K562 (cell line): ENCODE results near the gene PPP2R3C.
"Not testable (repeated sequence)": the region's sequence is repeated elsewhere in the genome, so short reads cannot be mapped to it uniquely, and the experiment has no call there.

ENCODE experiments used
- BHLHE40 ChIP-seq: IDR thresholded peaks from 2 replicates; pipeline ENCODE4 v1.6.1; 2011; ENCODE audit warnings: low read length, improper control_type of control experiment
- FOXM1 ChIP-seq, 2 experiments: fragments of 450-650 bp in 1 of 2; sonication (generic) in 1 of 2; formaldehyde crosslinking in 1 of 2; IDR thresholded peaks; 2 replicates each; pipeline versions ENCODE4 v1.6.1 to v1.9.0; 2017 to 2022; ENCODE audit warnings: low read depth in 2 of 2, mild to moderate bottlenecking in 2 of 2, missing genetic modification reagents in 1 of 2, moderate library complexity in 1 of 2
- MYC ChIP-seq, 2 experiments: fragments of 250-450 bp in 1 of 2; sonication (Bioruptor Pico) in 1 of 2; IDR thresholded peaks; 2 replicates each; pipeline versions ENCODE4 v1.5.1 to v1.6.1; 2012 to 2021; ENCODE audit warnings: low read depth in 2 of 2, borderline replicate concordance in 1 of 2, improper control_type of control experiment in 1 of 2, low read length in 1 of 2, mild to moderate bottlenecking in 1 of 2, moderate library complexity in 1 of 2
- NFE2 ChIP-seq: IDR thresholded peaks from 2 replicates; pipeline ENCODE4 v1.6.1; 2014; ENCODE audit warnings: antibody characterized with exemption, low read depth
- POLR2A ChIP-seq: fragments of 450-650 bp; conservative IDR thresholded peaks from 2 replicates; pipeline ENCODE4 v1.6.1; 2016
- SLC30A9 ChIP-seq: fragments of 250-450 bp; sonication (Bioruptor Pico); IDR thresholded peaks from 2 replicates; pipeline ENCODE4 v1.8.0; 2022; ENCODE audit warnings: mild to moderate bottlenecking, moderate library complexity
- SPI1 ChIP-seq: IDR thresholded peaks from 2 replicates; pipeline ENCODE4 v1.6.1; 2011; ENCODE audit warnings: low read depth, low read length, control low read depth, borderline replicate concordance
- TF ChIP-seq, protein P1 (sequence below): fragments of 450-650 bp; formaldehyde crosslinking; IDR thresholded peaks from 2 replicates; pipeline ENCODE4 v1.4.0; 2020; ENCODE audit warnings: mild to moderate bottlenecking, moderate library complexity
- TF ChIP-seq, protein P2 (sequence below): sonication (generic); formaldehyde crosslinking; IDR thresholded peaks from 2 replicates; pipeline ENCODE4 v1.9.0; 2022; ENCODE audit warnings: mild to moderate bottlenecking, missing genetic modification reagents
- TF ChIP-seq, protein P3 (sequence below): fragments of 450-650 bp; IDR thresholded peaks from 2 replicates; pipeline ENCODE4 v1.7.0; 2016; ENCODE audit warnings: borderline replicate concordance

DNA sequence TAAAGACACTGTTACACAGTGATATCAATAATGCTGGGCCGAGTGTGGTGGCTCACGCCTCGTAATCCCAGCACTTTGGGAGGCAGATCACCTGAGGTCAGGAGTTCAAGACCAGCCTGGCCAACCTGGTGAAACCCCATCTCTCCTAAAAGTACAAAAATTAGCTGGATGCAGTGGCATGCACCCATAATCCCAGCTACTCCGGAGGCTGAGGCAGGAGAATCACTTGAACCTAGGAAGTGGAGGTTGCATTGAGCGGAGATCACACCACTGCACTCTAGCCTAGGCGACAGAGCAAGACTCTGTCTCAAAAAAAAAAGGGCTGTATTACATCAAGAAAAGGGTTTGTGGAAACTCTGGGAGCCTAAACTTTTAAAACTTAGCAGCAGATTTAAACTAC lies 27.1 kb downstream of the PPP2R3C start:
- not testable (repeated sequence) for TF ChIP-seq SLC30A9 (CRISPR knock-in tag); POLR2A; SPI1; NFE2; FOXM1 (IDR thresholded peaks at IDR 0.05; ENCODE audit: low read depth); FOXM1 (CRISPR knock-in tag; IDR thresholded peaks at IDR 0.05; ENCODE audit: low read depth); BHLHE40; MYC (IDR thresholded peaks at IDR 0.05; ENCODE audit: low read depth, low read length); MYC (CRISPR knock-in tag; IDR thresholded peaks at IDR 0.05; ENCODE audit: borderline replicate concordance, low read depth)
- TF ChIP-seq, protein P1, sequence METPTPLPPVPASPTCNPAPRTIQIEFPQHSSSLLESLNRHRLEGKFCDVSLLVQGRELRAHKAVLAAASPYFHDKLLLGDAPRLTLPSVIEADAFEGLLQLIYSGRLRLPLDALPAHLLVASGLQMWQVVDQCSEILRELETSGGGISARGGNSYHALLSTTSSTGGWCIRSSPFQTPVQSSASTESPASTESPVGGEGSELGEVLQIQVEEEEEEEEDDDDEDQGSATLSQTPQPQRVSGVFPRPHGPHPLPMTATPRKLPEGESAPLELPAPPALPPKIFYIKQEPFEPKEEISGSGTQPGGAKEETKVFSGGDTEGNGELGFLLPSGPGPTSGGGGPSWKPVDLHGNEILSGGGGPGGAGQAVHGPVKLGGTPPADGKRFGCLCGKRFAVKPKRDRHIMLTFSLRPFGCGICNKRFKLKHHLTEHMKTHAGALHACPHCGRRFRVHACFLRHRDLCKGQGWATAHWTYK (CRISPR knock-in tag), result not testable (repeated sequence)
- TF ChIP-seq, protein P2, sequence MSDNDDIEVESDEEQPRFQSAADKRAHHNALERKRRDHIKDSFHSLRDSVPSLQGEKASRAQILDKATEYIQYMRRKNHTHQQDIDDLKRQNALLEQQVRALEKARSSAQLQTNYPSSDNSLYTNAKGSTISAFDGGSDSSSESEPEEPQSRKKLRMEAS (CRISPR knock-in tag), result not testable (repeated sequence)
- TF ChIP-seq, protein P3, sequence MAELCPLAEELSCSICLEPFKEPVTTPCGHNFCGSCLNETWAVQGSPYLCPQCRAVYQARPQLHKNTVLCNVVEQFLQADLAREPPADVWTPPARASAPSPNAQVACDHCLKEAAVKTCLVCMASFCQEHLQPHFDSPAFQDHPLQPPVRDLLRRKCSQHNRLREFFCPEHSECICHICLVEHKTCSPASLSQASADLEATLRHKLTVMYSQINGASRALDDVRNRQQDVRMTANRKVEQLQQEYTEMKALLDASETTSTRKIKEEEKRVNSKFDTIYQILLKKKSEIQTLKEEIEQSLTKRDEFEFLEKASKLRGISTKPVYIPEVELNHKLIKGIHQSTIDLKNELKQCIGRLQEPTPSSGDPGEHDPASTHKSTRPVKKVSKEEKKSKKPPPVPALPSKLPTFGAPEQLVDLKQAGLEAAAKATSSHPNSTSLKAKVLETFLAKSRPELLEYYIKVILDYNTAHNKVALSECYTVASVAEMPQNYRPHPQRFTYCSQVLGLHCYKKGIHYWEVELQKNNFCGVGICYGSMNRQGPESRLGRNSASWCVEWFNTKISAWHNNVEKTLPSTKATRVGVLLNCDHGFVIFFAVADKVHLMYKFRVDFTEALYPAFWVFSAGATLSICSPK, result not testable (repeated sequence)
